Neural crest cell (in vitro differentiated cells): ENCODE results near the gene LARGE1. TPM values are rescaled to one million over a fixed set of nuclear protein-coding genes. Genes with fewer than 3 reads are reported as not detected.
A peak's percentile ranks its signal among the peaks of the same experiment; 100 is the strongest.

ENCODE experiments used
- DNase-seq: peaks from one replicate; pipeline ENCODE4 v3.0.0; 2021; ENCODE audit warnings: low read depth, mixed read lengths, low spot score
- H3K27ac Mint-ChIP-seq: one replicate; pipeline ENCODE4 v1.8.0; 2021; ENCODE audit warnings: mild to moderate bottlenecking, mixed read lengths; ENCODE audit not compliant: unreplicated experiment
- H3K27me3 Mint-ChIP-seq: 2 replicates; pipeline ENCODE4 v1.8.0; 2021; ENCODE audit warnings: low read depth, mild to moderate bottlenecking, mixed read lengths
- H3K36me3 Mint-ChIP-seq: 2 replicates; pipeline ENCODE4 v1.8.0; 2021; ENCODE audit warnings: low read depth, mild to moderate bottlenecking, mixed read lengths
- H3K4me1 Mint-ChIP-seq: 2 replicates; pipeline ENCODE4 v1.8.0; 2021; ENCODE audit warnings: mixed read lengths
- H3K4me3 Mint-ChIP-seq: one replicate; pipeline ENCODE4 v1.8.0; 2021; ENCODE audit warnings: mild to moderate bottlenecking, mixed read lengths
- H3K9me3 Mint-ChIP-seq: 2 replicates; pipeline ENCODE4 v1.8.0; 2021; ENCODE audit warnings: mixed read lengths
- total RNA-seq: library from RNA; stranded (reverse); gene quantifications from 2 replicates; pipeline ENCODE4 v1.2.1, GENCODE V29; 2021
- TF ChIP-seq, protein P1 (sequence below): fragments of 200-600 bp; sonication (generic); conservative IDR thresholded peaks from 2 replicates; pipeline ENCODE4 v1.5.0; 2021; ENCODE audit warnings: antibody characterized with exemption, mild to moderate bottlenecking

Gene LARGE1
- total RNA-seq, 1 donor from 2014 or later, result 33.0 TPM

DNA sequence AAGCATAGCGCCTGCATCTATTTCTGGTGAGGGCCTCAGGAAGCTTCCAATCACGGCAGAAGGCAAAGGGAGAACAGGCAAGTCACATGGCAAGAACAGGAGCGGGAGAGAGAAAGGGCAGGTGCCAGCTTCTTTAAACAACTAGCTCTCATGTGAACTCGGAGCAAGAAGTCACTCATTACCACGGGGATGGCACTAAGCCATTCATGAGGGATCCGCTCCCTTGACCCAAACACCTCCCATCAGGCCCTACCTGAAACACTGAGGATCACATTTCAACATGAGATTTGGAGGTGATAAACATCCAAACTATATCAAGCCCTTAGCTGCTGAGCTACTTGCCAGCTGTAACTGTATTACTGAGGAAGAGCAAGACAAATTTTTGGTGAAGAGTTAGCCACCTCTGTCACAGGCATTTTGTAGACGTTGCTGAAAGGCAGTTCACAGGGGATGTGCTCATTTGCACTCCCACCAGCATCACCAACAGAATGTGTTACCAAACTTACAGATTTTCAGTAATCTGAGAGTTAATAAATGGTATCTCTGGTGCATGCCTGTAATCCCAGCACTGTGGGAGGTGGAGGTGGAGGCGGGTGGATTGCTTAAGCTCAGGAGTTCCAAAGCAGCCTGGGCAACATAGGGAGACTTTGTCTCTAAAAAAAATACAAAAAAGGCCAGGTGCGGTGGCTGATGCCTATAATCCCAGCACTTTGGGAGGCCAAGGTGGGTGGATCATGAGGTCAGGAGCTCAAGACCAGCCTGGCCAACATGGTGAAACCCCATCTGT is 398.2 kb downstream of the LARGE1 start:
- TF ChIP-seq, protein P1, sequence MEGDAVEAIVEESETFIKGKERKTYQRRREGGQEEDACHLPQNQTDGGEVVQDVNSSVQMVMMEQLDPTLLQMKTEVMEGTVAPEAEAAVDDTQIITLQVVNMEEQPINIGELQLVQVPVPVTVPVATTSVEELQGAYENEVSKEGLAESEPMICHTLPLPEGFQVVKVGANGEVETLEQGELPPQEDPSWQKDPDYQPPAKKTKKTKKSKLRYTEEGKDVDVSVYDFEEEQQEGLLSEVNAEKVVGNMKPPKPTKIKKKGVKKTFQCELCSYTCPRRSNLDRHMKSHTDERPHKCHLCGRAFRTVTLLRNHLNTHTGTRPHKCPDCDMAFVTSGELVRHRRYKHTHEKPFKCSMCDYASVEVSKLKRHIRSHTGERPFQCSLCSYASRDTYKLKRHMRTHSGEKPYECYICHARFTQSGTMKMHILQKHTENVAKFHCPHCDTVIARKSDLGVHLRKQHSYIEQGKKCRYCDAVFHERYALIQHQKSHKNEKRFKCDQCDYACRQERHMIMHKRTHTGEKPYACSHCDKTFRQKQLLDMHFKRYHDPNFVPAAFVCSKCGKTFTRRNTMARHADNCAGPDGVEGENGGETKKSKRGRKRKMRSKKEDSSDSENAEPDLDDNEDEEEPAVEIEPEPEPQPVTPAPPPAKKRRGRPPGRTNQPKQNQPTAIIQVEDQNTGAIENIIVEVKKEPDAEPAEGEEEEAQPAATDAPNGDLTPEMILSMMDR, result no peak
- Mint-ChIP-seq H3K27me3 (no peaks in the 10 kb centered on the region), H3K4me3 (no peak overlapping the region), H3K36me3 (peaks cover 2% of the 10 kb centered on the region), H3K27ac (no peak overlapping the region), H3K9me3 (no peaks in the 10 kb centered on the region), H3K4me1 (peaks cover 16% of the 10 kb centered on the region)
- DNase-seq, result no peak

DNA sequence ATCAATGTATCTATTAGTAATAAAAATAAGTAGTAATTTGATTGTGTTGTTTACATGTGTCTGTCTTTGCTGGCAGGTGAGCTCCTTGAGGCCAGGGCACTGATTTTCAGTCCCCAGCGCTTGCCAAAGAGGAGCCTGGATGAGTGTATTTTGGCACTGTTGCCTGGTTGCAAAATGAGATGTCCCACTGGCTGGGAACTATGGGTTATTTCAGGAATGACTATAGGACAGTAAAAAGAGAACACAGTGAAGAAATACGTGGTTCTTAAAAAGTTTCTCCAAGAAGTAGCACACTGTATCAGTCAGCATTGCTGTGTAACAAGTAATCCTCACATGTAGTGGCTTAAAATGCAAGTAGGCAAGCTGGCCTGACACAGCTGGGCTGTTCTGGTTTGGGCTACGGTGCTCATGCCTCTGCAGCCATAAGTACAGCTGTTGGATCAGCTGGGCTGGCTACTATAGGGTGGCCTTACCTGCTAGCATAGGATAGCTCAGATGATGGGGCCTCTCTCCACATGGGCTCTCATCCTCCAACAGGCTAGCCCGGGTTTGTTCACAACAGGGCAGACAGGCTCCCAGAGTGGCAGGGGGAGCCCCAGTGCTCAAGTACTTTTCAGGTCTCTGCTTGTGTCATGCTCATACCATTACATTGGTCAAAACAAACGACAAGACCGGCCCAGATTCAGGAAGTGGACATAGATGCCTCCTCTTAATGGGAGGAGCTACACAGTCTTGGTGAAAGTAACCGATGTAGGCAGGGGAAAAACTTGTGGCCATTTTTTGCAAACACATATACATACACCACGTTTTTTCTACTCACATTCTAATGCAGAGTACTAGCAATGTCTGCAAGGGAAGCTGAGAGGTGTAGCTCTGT is 399.1 kb downstream of the LARGE1 start:
- no peaks in the 10 kb centered on the region for H3K27me3 Mint-ChIP-seq
- no peak overlapping the region for H3K4me3 Mint-ChIP-seq
- peaks cover 2% of the 10 kb centered on the region for H3K36me3 Mint-ChIP-seq
- peak overlapping the region; percentile 57 for H3K27ac Mint-ChIP-seq
- TF ChIP-seq, protein P1, result no peak
- no peaks in the 10 kb centered on the region for H3K9me3 Mint-ChIP-seq
- H3K4me1 Mint-ChIP-seq, result peaks cover 19% of the 10 kb centered on the region
- no peak for DNase-seq

DNA sequence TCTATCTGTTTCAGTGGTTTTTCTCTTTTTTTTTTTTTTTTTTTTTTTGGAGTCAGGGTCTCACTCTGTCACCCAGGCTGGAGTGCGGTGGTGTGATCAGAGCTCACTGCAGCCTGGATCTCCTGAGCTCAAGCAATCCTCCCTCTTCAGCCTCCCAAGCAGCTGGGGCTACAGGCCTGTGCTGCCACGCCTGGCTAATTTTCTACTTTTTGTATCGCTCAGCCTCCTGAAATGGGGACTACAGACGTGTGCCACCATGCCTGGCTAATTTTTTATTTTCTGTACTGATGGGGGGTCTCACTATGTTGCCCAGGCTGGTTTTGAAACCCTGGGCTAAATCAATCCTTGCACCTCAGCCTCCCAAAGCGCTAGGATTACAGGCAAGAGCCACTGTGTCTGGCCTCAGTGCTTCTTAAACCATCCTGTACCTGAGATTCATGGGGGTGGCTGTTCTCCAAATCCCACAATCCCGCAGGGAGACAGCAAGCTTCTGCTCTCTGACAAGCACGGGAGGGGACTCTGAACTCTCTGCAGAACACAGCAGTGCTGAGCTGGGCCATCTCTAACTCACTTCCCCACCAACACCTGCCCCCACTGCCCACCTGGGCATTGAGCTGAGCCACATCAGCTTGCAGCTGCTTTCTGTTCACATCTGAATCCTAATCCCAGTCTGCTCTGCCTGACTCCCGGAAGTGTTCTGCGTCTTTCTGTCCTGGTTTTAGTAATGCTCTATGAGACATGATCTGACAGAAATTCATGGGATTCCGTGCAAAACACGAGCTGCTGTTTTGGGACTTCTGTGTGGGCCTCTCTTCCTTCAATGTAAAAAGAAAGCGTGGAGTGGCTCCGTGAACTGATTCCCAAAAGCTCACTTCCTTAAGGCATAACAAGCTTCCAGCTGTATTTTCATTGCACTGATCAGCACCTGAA is 400.0 kb downstream of the LARGE1 start:
- Mint-ChIP-seq H3K36me3 (peaks cover 2% of the 10 kb centered on the region), H3K27ac (no peak overlapping the region), H3K27me3 (no peaks in the 10 kb centered on the region), H3K4me3 (no peak overlapping the region), H3K4me1 (peaks cover 17% of the 10 kb centered on the region), H3K9me3 (no peaks in the 10 kb centered on the region)
- TF ChIP-seq, protein P1, result no peak
- no peak for DNase-seq

DNA sequence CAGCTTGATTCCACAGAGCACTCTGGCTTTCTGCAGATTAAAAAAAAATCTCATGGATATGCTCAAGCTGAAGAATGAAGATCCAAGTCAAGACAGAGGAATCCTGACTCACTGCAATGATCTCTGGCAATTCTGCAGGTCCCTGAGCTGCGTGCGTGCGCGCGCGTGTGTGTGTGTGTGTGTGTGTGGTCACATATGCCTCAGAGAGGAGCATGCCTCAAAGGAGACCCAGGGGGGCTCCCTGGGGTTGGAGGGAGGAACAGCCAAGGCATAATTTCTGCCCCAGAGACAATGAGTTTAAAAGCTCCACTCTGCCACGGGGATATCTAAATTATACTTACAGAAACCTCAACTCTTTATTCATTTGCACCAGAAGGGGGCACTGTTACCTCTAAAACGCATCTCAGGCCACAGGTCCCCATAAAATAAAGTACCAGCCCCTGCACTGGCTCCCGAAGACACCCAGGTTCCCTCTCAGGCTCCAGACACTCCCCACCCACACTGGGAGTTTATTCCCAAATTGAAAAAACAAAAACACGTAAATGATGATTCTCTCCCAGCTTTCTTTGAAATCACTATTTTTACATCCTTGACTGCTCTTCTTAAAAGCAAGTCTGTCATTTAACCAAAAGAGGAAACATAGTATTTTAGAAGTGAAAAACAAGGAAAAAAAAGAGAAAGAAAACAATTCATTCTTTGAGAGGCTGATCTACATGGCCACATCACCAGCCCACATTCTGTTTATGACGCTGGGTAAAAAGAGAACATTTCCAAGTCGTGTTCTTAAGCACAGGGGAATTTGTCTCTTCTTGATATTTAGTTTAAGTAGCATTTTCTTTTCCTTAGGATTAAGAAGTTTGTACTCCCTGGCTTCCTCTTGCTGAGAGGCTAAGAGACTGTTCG is 401.0 kb downstream of the LARGE1 start:
- TF ChIP-seq, protein P1, result peak; percentile 77
- H3K4me1 Mint-ChIP-seq, result peaks cover 12% of the 10 kb centered on the region
- H3K27me3 Mint-ChIP-seq, result no peaks in the 10 kb centered on the region
- H3K36me3 Mint-ChIP-seq, result peaks cover 2% of the 10 kb centered on the region
- H3K9me3 Mint-ChIP-seq, result no peaks in the 10 kb centered on the region
- no peak overlapping the region for H3K4me3 Mint-ChIP-seq
- peak; percentile 45 for DNase-seq
- H3K27ac Mint-ChIP-seq, result no peak overlapping the region
